HepG2 (cell line): ENCODE data around the gene DDX46. TPM values are rescaled to one million over a fixed set of nuclear protein-coding genes. Genes with fewer than 3 reads are reported as not detected.
A peak's percentile ranks its signal among the peaks of the same experiment; 100 is the strongest.

Source experiments
- ATAC-seq: fragments of 200-7000 bp; cut with Tn5 transposase; 3 replicates; pipeline ENCODE4 v1.9.1; 2020; ENCODE audit warnings: mild to moderate bottlenecking, moderate library complexity
- BruUV-seq: library from RNA; stranded (reverse); fragments of 400-500 nt; replicated peaks from 2 replicates; lab custom pipeline; 2021; lab: Mats Ljungman, UMichigan
- CTCF ChIA-PET: fragments of 300-600 bp; formaldehyde crosslinking; extraction: SDS; loops from one replicate; lab custom pipeline; 2021; ENCODE audit warnings: low total read pairs, inconsistent platforms, low intra/inter-chr PET ratio; lab: Yijun Ruan, JAX
- POLR2A ChIA-PET: fragments of 350-600 bp; sonication (Branson Sonifier 250); formaldehyde crosslinking; loops from one replicate; lab custom pipeline; 2020; ENCODE audit warnings: antibody characterized with exemption, inconsistent platforms; lab: Yijun Ruan, JAX
- DNase-seq: peaks from one replicate; pipeline ENCODE4 v3.0.0-alpha.2; 2015; ENCODE audit warnings: low spot score
- FAIRE-seq: peaks from 3 replicates; lab custom pipeline; 2011; peaks lifted over from hg19 to GRCh38; lab: Jason Lieb, UNC
- H2AFZ ChIP-seq: one replicate; pipeline ENCODE4 v1.6.1; 2011; ENCODE audit warnings: low read length, inconsistent platforms
- H3K27ac ChIP-seq: fragments of 300-600 bp; 3 replicates; pipeline ENCODE4 v1.8.0; 2011; ENCODE audit warnings: mixed run types, mild to moderate bottlenecking, mixed read lengths, low read length, inconsistent platforms; ENCODE audit not compliant: insufficient read depth; ENCODE audit errors: extremely low read length
- H3K27me3 ChIP-seq, 2 experiments: fragments of 200-600 bp in 1 of 2; 2 replicates in 1 of 2; 3 replicates in 1 of 2; pipeline versions ENCODE4 v1.6.0 to v1.8.0; 2011; ENCODE audit warnings: low read length in 2 of 2, mild to moderate bottlenecking in 2 of 2, moderate library complexity in 2 of 2, inconsistent platforms in 1 of 2; ENCODE audit not compliant: insufficient read depth in 2 of 2, control insufficient read depth in 1 of 2
- H3K36me3 ChIP-seq, 2 experiments: fragments of 200-600 bp in 1 of 2; replicated peaks in 1 of 2; 2 replicates in 1 of 2; 3 replicates in 1 of 2; pipeline versions ENCODE4 v1.5.1 to v1.8.0; 2011; ENCODE audit warnings: low read length in 2 of 2, inconsistent platforms in 1 of 2; ENCODE audit not compliant: insufficient read depth in 2 of 2, control insufficient read depth in 1 of 2
- H3K4me1 ChIP-seq: 2 replicates; pipeline ENCODE4 v1.5.1; 2012; ENCODE audit warnings: low read length, inconsistent platforms; ENCODE audit not compliant: insufficient read depth
- H3K4me2 ChIP-seq: 2 replicates; pipeline ENCODE4 v1.6.0; 2011; ENCODE audit warnings: low read depth, low read length, inconsistent platforms
- H3K4me3 ChIP-seq, 3 experiments: fragments of 200-600 bp in 1 of 3; sonication (generic), shearing (Covaris generic) in 1 of 3; replicated peaks in 1 of 3; 2 replicates each; pipeline ENCODE4 v1.5.1; 2011 to 2016; ENCODE audit warnings: low read length in 3 of 3, inconsistent platforms in 2 of 3, low read depth in 2 of 3, mild to moderate bottlenecking in 2 of 3, control low read depth in 1 of 3, mixed read lengths in 1 of 3; ENCODE audit not compliant: insufficient read depth in 1 of 3
- H3K79me2 ChIP-seq: one replicate; pipeline ENCODE4 v1.6.1; 2011; ENCODE audit warnings: low read length, inconsistent platforms; ENCODE audit not compliant: insufficient read depth
- H3K9ac ChIP-seq: 2 replicates; pipeline ENCODE4 v1.6.0; 2011; ENCODE audit warnings: mild to moderate bottlenecking, low read depth, low read length, inconsistent platforms; ENCODE audit not compliant: insufficient read depth
- H3K9me3 ChIP-seq: 2 replicates; pipeline ENCODE4 v1.5.1; 2012; ENCODE audit warnings: mild to moderate bottlenecking, low read length
- H4K20me1 ChIP-seq: 2 replicates; pipeline ENCODE4 v1.6.0; 2011; ENCODE audit warnings: inconsistent platforms, mild to moderate bottlenecking, low read length, moderate library complexity; ENCODE audit not compliant: insufficient read depth
- CC2D1A ChIP-seq: sonication (generic); formaldehyde crosslinking; IDR thresholded peaks from 2 replicates; pipeline ENCODE4 v1.8.1; 2023; ENCODE audit warnings: mild to moderate bottlenecking, missing genetic modification reagents
- KLF9 ChIP-seq: IDR thresholded peaks from 2 replicates; pipeline ENCODE4 v1.6.1; 2016; ENCODE audit warnings: low read depth
- NFE2L2 ChIP-seq: fragments of 150-350 bp; IDR thresholded peaks from 2 replicates; pipeline ENCODE4 v1.6.1; 2014; ENCODE audit warnings: low read length
- POGK ChIP-seq: sonication (generic); formaldehyde crosslinking; conservative IDR thresholded peaks from 2 replicates; pipeline ENCODE4 v1.8.0; 2022; ENCODE audit warnings: mild to moderate bottlenecking, moderate library complexity, missing genetic modification reagents
- SP2 ChIP-seq: sonication (generic); formaldehyde crosslinking; IDR thresholded peaks from 2 replicates; pipeline ENCODE4 v1.5.1; 2020; ENCODE audit warnings: mild to moderate bottlenecking, missing genetic modification reagents
- TRIM24 ChIP-seq: sonication (generic); formaldehyde crosslinking; IDR thresholded peaks from 2 replicates; pipeline ENCODE4 v1.8.0; 2022; ENCODE audit warnings: mild to moderate bottlenecking, missing genetic modification reagents
- YY1 ChIP-seq: IDR thresholded peaks from 2 replicates; pipeline ENCODE4 v1.6.1; 2011; ENCODE audit warnings: low read length, low read depth, moderate library complexity, mild to moderate bottlenecking; ENCODE audit not compliant: insufficient read depth, insufficient replicate concordance
- ZBED4 ChIP-seq: sonication (generic); formaldehyde crosslinking; IDR thresholded peaks from 2 replicates; pipeline ENCODE4 v1.4.0; 2020; ENCODE audit warnings: missing genetic modification reagents, borderline replicate concordance
- ZMAT3 ChIP-seq: sonication (generic); formaldehyde crosslinking; conservative IDR thresholded peaks from 2 replicates; pipeline ENCODE4 v1.7.0; 2021; ENCODE audit warnings: missing genetic modification reagents
- ZNF225 ChIP-seq: sonication (generic); formaldehyde crosslinking; IDR thresholded peaks from 2 replicates; pipeline ENCODE4 v1.4.0; 2020; ENCODE audit warnings: mild to moderate bottlenecking, missing genetic modification reagents
- ZNF431 ChIP-seq: sonication (generic); formaldehyde crosslinking; IDR thresholded peaks from 2 replicates; pipeline ENCODE4 v1.9.0; 2022; ENCODE audit warnings: missing genetic modification reagents, low read depth, mild to moderate bottlenecking, borderline replicate concordance
- ZNF432 ChIP-seq: sonication (generic); formaldehyde crosslinking; IDR thresholded peaks from 2 replicates; pipeline ENCODE4 v1.5.0; 2020; ENCODE audit warnings: missing genetic modification reagents, mild to moderate bottlenecking, borderline replicate concordance
- ZNF558 ChIP-seq: sonication (generic); formaldehyde crosslinking; IDR thresholded peaks from 2 replicates; pipeline ENCODE4 v1.9.0; 2022; ENCODE audit warnings: mild to moderate bottlenecking, missing genetic modification reagents, borderline replicate concordance
- ZNF709 ChIP-seq: sonication (generic); formaldehyde crosslinking; IDR thresholded peaks from 2 replicates; pipeline ENCODE4 v1.5.0; 2020; ENCODE audit warnings: mild to moderate bottlenecking, missing genetic modification reagents
- WGBS: methylation state at CpG from one replicate; pipeline ENCODE4 v1.1.6; 2017; ENCODE audit warnings: low lambda C conversion rate; 5-methylcytosine and 5-hydroxymethylcytosine counted together
- in situ Hi-C: cut with HindIII; loops from 2 replicates; pipeline ENCODE4 v1.10.0; 2017; ENCODE audit warnings: low pct_unique_long_range_greater_than_20kb; ENCODE audit not compliant: extremely low pct_ligation_motif_present
- intact Hi-C: fragments of 100-400 bp; cut with micrococcal nuclease; formaldehyde crosslinking; loops from one replicate; pipeline ENCODE4 v1.10.0; 2022; ENCODE audit not compliant: unreplicated experiment
- polyA plus RNA-seq, 8 experiments: library from polyadenylated mRNA; depleted of rRNA in 3 of 8; stranded (reverse) in 7 of 8; unstranded in 1 of 8; fragments of >200 nt; fragmentation: Illumina TruSeq in 4 of 8; extraction: Trizol in 4 of 8; gene quantifications; 2 replicates each; pipeline versions ENCODE4 v1.2.1 to v1.2.3, GENCODE V29; 2011 to 2016; ENCODE audit warnings: low read depth in 4 of 8, missing spikeins in 1 of 8, mixed read lengths in 1 of 8; ENCODE audit not compliant: insufficient read depth in 1 of 8
- total RNA-seq, 5 experiments: library from RNA; depleted of rRNA; stranded (reverse); fragments of >200 nt; fragmentation: Illumina TruSeq; extraction: Trizol; gene quantifications; 2 replicates each; pipeline ENCODE4 v1.2.3, GENCODE V29; 2016; ENCODE audit warnings: low read depth in 1 of 5
- TF ChIP-seq, protein P1 (sequence below): sonication (generic); formaldehyde crosslinking; IDR thresholded peaks from 2 replicates; pipeline ENCODE4 v1.4.0; 2020; ENCODE audit warnings: mild to moderate bottlenecking, low read depth, missing genetic modification reagents

Gene DDX46
- total and polyA plus RNA-seq, 2 of the 13 experiments (the other 11 are each of a cell fraction or from before 2014, with no cell fraction given) = 27.3 to 59.3 TPM

DNA sequence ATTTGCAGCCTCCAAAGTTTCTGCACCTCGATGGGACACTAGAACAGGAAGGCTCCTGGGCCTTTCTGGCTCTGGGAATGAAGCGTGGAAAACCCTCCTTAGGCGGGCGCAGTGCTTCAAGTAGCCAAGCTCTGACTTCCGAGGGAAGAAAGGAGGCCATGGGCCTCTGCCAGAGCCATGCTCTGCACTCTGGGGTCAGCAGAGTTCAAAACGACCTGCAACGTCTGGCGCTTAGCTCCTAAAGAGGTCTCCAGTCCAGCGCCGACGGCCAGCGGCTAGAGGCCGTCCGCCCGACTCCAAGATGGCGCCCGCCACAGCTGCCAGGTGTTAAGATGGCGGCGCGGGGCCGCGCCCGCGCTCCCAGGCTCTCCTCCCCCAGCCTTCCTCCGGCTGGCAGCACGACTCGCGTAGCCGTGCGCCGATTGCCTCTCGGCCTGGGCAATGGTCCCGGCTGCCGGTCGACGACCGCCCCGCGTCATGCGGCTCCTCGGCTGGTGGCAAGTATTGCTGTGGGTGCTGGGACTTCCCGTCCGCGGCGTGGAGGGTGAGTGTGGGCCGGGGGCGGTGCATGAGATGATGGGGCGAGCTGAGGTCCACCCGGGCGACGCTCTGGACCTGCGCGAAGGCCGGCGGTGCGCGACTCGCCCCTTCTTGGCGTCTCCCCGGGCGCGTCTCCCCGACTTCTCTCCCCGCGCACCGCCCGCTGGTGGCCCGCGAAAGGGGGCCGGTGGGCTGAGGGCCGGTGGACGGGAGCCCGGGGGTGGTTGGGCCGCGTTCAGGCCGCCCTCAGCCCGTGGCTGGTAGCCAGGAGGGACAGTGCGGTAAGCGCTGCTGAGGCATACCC, 115.6 kb downstream of the DDX46 start, which contains the start of gene TXNDC15:
Gene TXNDC15, plus strand, starts transcription at position 385 of the 844 bp plus-strand sequence. Its CDS starts 57 bp downstream, at position 442.
- BruUV-seq = TSS peak; percentile 60
- no peaks in the 10 kb centered on the region; a peak in 1 of 5 replicates for H3K36me3 ChIP-seq
- FAIRE-seq = peak; percentile 15
- TF ChIP-seq POGK (CRISPR knock-in tag) = peak; percentile 99
- TF ChIP-seq, protein P1, sequence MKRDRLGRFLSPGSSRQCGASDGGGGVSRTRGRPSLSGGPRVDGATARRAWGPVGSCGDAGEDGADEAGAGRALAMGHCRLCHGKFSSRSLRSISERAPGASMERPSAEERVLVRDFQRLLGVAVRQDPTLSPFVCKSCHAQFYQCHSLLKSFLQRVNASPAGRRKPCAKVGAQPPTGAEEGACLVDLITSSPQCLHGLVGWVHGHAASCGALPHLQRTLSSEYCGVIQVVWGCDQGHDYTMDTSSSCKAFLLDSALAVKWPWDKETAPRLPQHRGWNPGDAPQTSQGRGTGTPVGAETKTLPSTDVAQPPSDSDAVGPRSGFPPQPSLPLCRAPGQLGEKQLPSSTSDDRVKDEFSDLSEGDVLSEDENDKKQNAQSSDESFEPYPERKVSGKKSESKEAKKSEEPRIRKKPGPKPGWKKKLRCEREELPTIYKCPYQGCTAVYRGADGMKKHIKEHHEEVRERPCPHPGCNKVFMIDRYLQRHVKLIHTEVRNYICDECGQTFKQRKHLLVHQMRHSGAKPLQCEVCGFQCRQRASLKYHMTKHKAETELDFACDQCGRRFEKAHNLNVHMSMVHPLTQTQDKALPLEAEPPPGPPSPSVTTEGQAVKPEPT (CRISPR knock-in tag) = peak; percentile 70; the same call in 1 of the 2 replicates
- TF ChIP-seq ZBED4 = no peak
- peak; percentile 100 for TF ChIP-seq YY1
- TF ChIP-seq ZNF225 (CRISPR knock-in tag) = peak; percentile 94
- no peak for TF ChIP-seq TRIM24 (CRISPR knock-in tag)
- peak; percentile 84 for TF ChIP-seq ZNF709 (CRISPR knock-in tag)
- TF ChIP-seq SP2 (CRISPR knock-in tag) = no peak
- TF ChIP-seq ZMAT3 (CRISPR knock-in tag) = no peak; the same call in 1 of the 2 replicates
- peak; percentile 62; the same call in 1 of the 2 replicates for TF ChIP-seq ZNF432
- TF ChIP-seq ZNF558 = peak; percentile 97; the same call in 1 of the 2 replicates
- TF ChIP-seq CC2D1A = no peak
- TF ChIP-seq ZNF431 (CRISPR knock-in tag) = peak; percentile 80
- TF ChIP-seq KLF9 (CRISPR knock-in tag) = no peak
- no peak for TF ChIP-seq NFE2L2

More for the DNA sequence above, 115.6 kb downstream of the DDX46 start, which contains the start of gene TXNDC15:
- CTCF ChIA-PET = no interaction called here
- ATAC-seq (peak; percentile 94), DNase-seq (peak; percentile 66)
- intact Hi-C loops (loop anchor here (2.0 kb wide), 1 partner anchor 31 kb away; the partner anchor contains the start of gene PCBD2), in situ Hi-C loops (no loop called here)
- Histone ChIP-seq H3K27me3 (no peaks in the 10 kb centered on the region; a peak in 1 of 5 replicates), H3K4me2 (peak within 1 kb of the TSS; percentile 78), H3K4me3 (peak within 1 kb of the TSS; percentile 72 to 96 (median 94)), H3K27ac (peak within 1 kb of the TSS; percentile 84), H3K4me1 (peaks cover 31% of the 10 kb centered on the region), H3K79me2 (peaks cover 25% of the 10 kb centered on the region), H3K9me3 (no peaks in the 10 kb centered on the region), H2AFZ (peak within 1 kb of the TSS; percentile 91), H3K9ac (peak within 1 kb of the TSS; percentile 94), H4K20me1 (no peaks in the 10 kb centered on the region)
- WGBS = 25% methylated on average over 8 of the region's 79 CpGs
- POLR2A ChIA-PET = interaction anchor here (0.7 to 2.3 kb wide), 12 partner anchors 12 to 283 kb away, joined by 3 to 37 read pairs (median 4); partner anchors contain the start of genes C5orf24, CAMLG and PCBD2
